Breast epithelium (tissue), 3 donors: ENCODE measurements around the gene ACOT4.
"Not testable (repeated sequence)": the region's sequence is repeated elsewhere in the genome, so short reads cannot be mapped to it uniquely, and the experiment has no call there.

Experiments used
- POLR2A ChIP-seq: fragments of 450-650 bp; IDR thresholded peaks from one replicate; pipeline ENCODE4 v1.6.1; 2016; ENCODE audit warnings: antibody characterized with exemption, mild to moderate bottlenecking, moderate library complexity
- POLR2AphosphoS5 ChIP-seq, 3 donors: sonication (generic); formaldehyde crosslinking; IDR thresholded peaks; one replicate each; pipeline ENCODE4 v1.6.1; 2017; ENCODE audit warnings: antibody characterized with exemption in 3 of 3
- TF ChIP-seq, protein P1 (sequence below), 3 donors: fragments of 450-650 bp; IDR thresholded peaks; one replicate each; pipeline ENCODE4 v1.5.1; 2016 to 2017; ENCODE audit warnings: antibody characterized with exemption in 3 of 3, mild to moderate bottlenecking in 3 of 3, moderate library complexity in 3 of 3

GRCh38 chr14:73562256-73562655, 29.4 kb upstream of the ACOT4 start:
- TF ChIP-seq, protein P1, sequence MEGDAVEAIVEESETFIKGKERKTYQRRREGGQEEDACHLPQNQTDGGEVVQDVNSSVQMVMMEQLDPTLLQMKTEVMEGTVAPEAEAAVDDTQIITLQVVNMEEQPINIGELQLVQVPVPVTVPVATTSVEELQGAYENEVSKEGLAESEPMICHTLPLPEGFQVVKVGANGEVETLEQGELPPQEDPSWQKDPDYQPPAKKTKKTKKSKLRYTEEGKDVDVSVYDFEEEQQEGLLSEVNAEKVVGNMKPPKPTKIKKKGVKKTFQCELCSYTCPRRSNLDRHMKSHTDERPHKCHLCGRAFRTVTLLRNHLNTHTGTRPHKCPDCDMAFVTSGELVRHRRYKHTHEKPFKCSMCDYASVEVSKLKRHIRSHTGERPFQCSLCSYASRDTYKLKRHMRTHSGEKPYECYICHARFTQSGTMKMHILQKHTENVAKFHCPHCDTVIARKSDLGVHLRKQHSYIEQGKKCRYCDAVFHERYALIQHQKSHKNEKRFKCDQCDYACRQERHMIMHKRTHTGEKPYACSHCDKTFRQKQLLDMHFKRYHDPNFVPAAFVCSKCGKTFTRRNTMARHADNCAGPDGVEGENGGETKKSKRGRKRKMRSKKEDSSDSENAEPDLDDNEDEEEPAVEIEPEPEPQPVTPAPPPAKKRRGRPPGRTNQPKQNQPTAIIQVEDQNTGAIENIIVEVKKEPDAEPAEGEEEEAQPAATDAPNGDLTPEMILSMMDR (IDR thresholded peaks at IDR 0.05): not testable (repeated sequence)
- not testable (repeated sequence) for TF ChIP-seq POLR2A; POLR2AphosphoS5 (IDR thresholded peaks at IDR 0.05)
